AG10803 (cell line): ENCODE data around the gene BRD1.

Experiments used
- DNase-seq: peaks from one replicate; pipeline ENCODE4 v3.0.0; 2010; ENCODE audit warnings: low read depth
- H3K4me3 ChIP-seq: 2 replicates; pipeline ENCODE4 v1.5.1; 2011; ENCODE audit warnings: mild to moderate bottlenecking, low read length, control low read depth
- TF ChIP-seq, protein P1 (sequence below): conservative IDR thresholded peaks from 2 replicates; pipeline ENCODE4 v1.5.1; 2011; ENCODE audit warnings: mild to moderate bottlenecking, low read length, control low read depth, inconsistent platforms

The BRD1 gene

DNA sequence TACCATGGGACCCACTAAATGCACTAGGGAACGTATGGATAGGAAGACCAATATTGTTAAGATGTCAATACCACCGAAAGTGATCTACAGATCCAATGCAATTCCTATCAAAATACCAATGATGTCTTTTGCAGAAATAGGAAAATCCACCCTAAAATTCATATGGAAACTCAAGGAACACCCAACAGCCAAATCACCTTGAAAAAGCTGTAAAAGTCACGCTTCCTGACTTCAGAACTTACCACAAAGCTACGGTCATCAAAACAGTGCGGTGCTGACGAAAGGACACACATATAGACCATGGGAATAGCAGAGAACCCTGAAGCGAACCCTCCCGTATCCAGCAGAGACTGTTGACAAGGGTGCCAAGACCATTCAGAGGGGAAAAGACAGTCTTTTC lies 20.5 kb downstream of the BRD1 start:
- no peak for DNase-seq
- no peak overlapping the region for H3K4me3 ChIP-seq
- TF ChIP-seq, protein P1, sequence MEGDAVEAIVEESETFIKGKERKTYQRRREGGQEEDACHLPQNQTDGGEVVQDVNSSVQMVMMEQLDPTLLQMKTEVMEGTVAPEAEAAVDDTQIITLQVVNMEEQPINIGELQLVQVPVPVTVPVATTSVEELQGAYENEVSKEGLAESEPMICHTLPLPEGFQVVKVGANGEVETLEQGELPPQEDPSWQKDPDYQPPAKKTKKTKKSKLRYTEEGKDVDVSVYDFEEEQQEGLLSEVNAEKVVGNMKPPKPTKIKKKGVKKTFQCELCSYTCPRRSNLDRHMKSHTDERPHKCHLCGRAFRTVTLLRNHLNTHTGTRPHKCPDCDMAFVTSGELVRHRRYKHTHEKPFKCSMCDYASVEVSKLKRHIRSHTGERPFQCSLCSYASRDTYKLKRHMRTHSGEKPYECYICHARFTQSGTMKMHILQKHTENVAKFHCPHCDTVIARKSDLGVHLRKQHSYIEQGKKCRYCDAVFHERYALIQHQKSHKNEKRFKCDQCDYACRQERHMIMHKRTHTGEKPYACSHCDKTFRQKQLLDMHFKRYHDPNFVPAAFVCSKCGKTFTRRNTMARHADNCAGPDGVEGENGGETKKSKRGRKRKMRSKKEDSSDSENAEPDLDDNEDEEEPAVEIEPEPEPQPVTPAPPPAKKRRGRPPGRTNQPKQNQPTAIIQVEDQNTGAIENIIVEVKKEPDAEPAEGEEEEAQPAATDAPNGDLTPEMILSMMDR: no peak

DNA sequence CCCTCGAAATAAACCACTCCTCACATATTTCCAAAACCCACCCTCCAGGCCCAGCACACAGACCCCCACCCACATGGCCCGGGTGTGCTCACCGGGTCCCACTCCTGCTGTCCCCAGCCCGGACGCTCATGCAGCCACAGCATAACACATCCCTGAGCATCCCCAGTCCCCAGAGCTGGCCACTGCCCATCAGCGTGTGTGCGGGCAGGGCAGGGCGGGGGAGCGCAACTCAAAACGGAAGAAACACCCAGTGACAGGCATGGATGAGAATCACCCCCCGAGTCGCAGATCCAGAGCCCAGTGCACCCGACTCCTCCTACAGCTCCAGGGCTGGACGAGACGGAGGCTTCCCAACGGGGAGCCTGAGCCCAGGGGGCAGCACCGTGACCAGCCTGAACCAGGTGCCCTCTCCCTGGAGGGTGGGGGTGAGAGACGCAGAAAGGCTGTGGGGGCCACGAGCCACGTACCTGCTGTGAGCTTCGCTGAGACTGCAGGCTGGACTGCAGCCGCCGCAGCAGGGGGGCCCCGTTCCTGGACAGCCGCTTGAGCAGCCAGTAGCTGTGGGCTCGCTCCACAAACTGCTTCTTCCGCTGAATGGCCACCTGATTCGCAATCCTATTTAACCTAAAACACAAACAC lies 23.8 kb downstream of the BRD1 start:
- H3K4me3 ChIP-seq: no peak overlapping the region
- TF ChIP-seq, protein P1: no peak
- DNase-seq: no peak

DNA sequence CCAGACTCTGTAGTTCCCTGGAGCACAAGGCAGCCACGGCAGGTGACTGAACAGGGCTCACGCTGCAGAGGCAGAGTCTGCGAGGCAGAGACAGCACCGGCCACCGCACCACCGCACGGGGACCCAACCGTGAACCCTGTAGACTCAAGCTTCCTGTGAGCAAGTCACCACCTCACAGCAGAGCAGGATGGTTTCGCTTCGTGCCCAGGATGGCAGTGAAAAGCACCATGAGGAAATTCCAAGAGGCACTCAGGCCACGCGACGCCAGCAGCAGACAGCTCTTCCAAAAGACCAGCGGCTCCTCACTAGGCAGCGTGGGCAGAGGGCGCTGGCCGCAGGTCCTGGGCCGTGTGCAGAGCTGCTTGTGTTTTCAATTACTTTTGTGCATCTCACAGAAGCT lies 24.5 kb downstream of the BRD1 start:
- no peak for DNase-seq
- no peak overlapping the region for H3K4me3 ChIP-seq
- TF ChIP-seq, protein P1: no peak

DNA sequence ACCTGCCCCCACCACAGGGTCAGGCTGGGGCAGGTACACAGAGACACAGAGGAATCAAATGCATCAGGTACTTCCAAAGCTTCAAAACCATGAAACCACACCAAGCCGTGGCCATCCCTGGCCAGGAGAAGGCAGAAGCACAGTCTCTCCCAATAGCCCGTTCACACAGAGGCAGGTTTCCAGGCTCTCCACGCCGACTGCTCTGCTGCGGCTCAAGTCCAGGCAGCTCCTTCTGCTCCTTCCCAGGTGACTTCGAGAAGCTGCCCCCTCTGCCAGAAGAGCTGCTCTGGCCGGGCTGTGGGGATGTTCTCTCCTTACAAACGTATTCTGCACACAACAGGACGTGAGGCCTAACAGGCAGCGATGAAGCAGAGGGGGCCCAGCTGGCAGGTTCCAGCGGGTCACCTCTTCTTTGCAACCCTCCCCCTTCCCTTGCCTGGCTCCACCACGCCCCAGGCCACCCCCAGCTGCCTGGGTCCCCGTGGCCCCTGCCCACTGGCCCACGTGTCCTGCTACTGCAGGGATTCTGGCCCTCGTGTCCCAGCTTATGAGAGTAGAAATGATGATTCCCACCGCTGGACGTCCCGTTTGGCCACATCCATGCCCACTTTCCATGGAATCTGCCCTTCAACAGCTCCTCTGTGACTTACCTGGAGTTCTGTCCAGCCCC lies 26.1 kb downstream of the BRD1 start:
- no peak for DNase-seq
- TF ChIP-seq, protein P1: no peak
- no peak overlapping the region for H3K4me3 ChIP-seq

DNA sequence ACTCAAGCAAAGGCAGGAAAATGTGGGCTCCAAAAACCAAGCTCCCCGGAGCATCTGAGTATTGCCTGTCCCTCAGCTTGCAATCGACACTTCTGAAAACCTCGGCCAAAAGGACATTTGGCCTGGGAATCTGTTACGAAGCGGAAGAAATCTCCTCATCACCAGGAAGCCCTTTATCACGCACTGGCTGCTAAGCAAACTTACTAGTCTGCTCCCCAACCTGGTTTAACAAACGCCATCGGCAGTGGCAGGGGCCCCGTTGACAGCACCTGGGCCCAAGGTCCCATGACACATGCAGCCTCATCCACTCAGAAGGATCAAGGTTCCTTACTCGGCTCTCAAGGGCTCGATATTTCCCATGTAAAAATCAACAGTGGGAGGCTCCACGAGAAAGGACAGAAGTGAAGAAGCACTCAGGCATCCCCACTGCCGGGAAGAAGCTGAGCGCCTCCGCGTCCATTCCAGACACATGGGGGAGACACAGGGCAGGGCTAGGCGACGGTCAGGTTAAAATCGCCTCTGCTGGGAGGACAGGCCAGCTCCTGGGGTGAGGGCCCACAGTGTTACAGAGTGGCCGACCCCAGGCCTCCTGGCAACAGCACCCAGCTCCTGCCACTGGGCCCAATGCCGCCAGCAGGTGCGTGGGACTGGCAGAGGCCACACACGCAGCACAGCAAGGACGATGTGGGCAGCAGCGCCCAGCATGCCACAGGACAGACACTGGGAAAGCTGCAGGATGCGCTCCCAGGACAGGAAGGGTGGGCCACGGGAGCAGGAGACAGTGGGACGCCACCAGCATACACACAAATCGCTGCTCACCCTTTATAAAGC lies 27.1 kb downstream of the BRD1 start:
- DNase-seq: no peak
- TF ChIP-seq, protein P1: no peak
- H3K4me3 ChIP-seq: no peak overlapping the region

DNA sequence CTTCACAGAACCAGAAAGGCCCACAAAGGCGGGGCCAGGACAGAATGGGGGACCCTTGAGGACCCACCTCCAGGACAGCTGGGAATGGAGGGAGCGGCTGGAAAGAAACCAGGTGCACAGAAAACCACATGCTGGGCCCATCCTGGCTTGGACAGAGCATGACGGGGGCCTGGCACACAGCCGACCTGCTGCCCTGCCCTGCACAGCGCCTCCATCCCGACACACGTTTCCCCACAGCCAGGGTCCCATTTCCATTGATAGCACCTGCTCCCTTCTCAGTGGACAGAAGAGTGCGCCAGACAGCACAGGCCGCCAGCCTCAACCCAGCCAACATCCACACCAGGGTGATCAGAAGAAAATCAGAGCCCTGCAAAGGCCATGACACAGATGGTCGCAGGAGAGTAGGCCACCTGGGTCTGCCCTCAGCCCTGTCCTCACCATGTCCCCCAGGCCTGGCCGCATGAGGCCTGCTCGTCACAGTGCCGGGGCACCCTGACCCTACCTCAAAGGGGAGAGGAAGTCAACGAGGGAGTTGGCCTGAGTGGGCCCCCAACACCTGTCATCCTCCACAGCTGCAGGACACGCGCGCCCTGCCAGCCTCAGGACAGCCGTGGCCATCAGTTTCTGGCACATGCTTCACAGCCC lies 28.1 kb downstream of the BRD1 start:
- no peak overlapping the region for H3K4me3 ChIP-seq
- TF ChIP-seq, protein P1: no peak
- DNase-seq: no peak
